K562 (cell line): ENCODE data around the gene FKBP2. TPM values are rescaled to one million over a fixed set of nuclear protein-coding genes. Genes with fewer than 3 reads are reported as not detected.

ENCODE experiments used
- ATF1 ChIP-seq, 2 experiments: fragments of 450-650 bp in 1 of 2; IDR thresholded peaks; 2 replicates each; pipeline ENCODE4 v1.6.1; 2016; ENCODE audit warnings: missing compliant biosample characterization in 1 of 2, missing genetic modification characterization in 1 of 2
- ATF7 ChIP-seq: fragments of 450-650 bp; IDR thresholded peaks from 2 replicates; pipeline ENCODE4 v1.7.1; 2014; ENCODE audit warnings: mild to moderate bottlenecking, moderate library complexity
- CHCHD3 ChIP-seq: fragments of 250-450 bp; sonication (Bioruptor Pico); IDR thresholded peaks from 2 replicates; pipeline ENCODE4 v2.1.2; 2022; ENCODE audit warnings: mild to moderate bottlenecking
- CSDE1 ChIP-seq, 2 experiments: fragments of 450-650 bp; IDR thresholded peaks; 2 replicates each; pipeline ENCODE4 v1.6.1; 2016; ENCODE audit warnings: mild to moderate bottlenecking in 1 of 2
- GABPB2 ChIP-seq: fragments of 250-450 bp; sonication (Bioruptor Pico); conservative IDR thresholded peaks from 2 replicates; pipeline ENCODE4 v1.5.1; 2021; ENCODE audit warnings: mild to moderate bottlenecking
- HNRNPH1 ChIP-seq: fragments of 200-400 bp; formaldehyde crosslinking; optimal IDR thresholded peaks from 2 replicates; pipeline ENCODE3; 2017; ENCODE audit warnings: low read depth, mild to moderate bottlenecking, low read length, moderate library complexity
- HNRNPL ChIP-seq: fragments of 200-400 bp; formaldehyde crosslinking; IDR thresholded peaks from 2 replicates; pipeline ENCODE4 v1.6.1; 2017; ENCODE audit warnings: low read depth, mild to moderate bottlenecking, low read length
- NFYB ChIP-seq: IDR thresholded peaks from 2 replicates; pipeline ENCODE4 v1.6.1; 2011; ENCODE audit warnings: mild to moderate bottlenecking, moderate library complexity; ENCODE audit not compliant: insufficient read length; ENCODE audit errors: extremely low read depth
- NUFIP1 ChIP-seq: fragments of 450-650 bp; IDR thresholded peaks from 2 replicates; pipeline ENCODE4 v1.6.1; 2018; ENCODE audit not compliant: partially characterized antibody
- TRIM28 ChIP-seq: fragments of 450-650 bp; IDR thresholded peaks from 2 replicates; pipeline ENCODE4 v1.6.1; 2017
- ZBTB7A ChIP-seq: IDR thresholded peaks from 2 replicates; pipeline ENCODE4 v1.6.1; 2011; ENCODE audit warnings: low read depth, mild to moderate bottlenecking, low read length, moderate library complexity, borderline replicate concordance; ENCODE audit not compliant: control insufficient read depth
- ZC3H11A ChIP-seq: IDR thresholded peaks from 2 replicates; pipeline ENCODE4 v1.6.1; 2012; ENCODE audit warnings: low read depth, low read length, improper control_type of control experiment
- ZNF124 ChIP-seq: sonication (generic); formaldehyde crosslinking; IDR thresholded peaks from 2 replicates; pipeline ENCODE4 v1.8.1; 2022; ENCODE audit warnings: missing genetic modification reagents
- ZNF41 ChIP-seq: fragments of 250-450 bp; sonication (Bioruptor Pico); conservative IDR thresholded peaks from 2 replicates; pipeline ENCODE4 v1.4.0; 2020; ENCODE audit warnings: mild to moderate bottlenecking
- polyA plus RNA-seq, 8 experiments: library from polyadenylated mRNA; depleted of rRNA in 4 of 8; stranded (reverse) in 5 of 8; unstranded in 3 of 8; fragments of >200 nt; fragmentation: Nextera tagmentation in 2 of 8; fragmentation: Illumina TruSeq in 1 of 8; extraction: Ambion mirVana in 2 of 8; extraction: Trizol in 1 of 8; gene quantifications; 2 replicates each; pipeline versions ENCODE4 v1.2.1 to v1.2.3, GENCODE V29; 2011 to 2014; ENCODE audit warnings: inconsistent platforms in 1 of 8, missing spikeins in 1 of 8
- total RNA-seq, 7 experiments: library from RNA; depleted of rRNA in 6 of 7; stranded (reverse); fragments of >200 nt in 6 of 7; fragmentation: Illumina TruSeq in 2 of 7; extraction: Trizol in 2 of 7; gene quantifications; 2 replicates each; pipeline versions ENCODE4 v1.2.1 to v1.2.3, GENCODE V29; 2011 to 2021; ENCODE audit warnings: low replicate concordance in 1 of 7
- TF ChIP-seq, protein P1 (sequence below): fragments of 450-650 bp; IDR thresholded peaks from 2 replicates; pipeline ENCODE4 v1.7.0; 2016; ENCODE audit warnings: borderline replicate concordance
- TF ChIP-seq, protein P2 (sequence below): sonication (generic); formaldehyde crosslinking; IDR thresholded peaks from 2 replicates; pipeline ENCODE4 v1.8.0; 2022; ENCODE audit warnings: mild to moderate bottlenecking, missing genetic modification reagents
- TF ChIP-seq, protein P3 (sequence below): fragments of 200-400 bp; formaldehyde crosslinking; IDR thresholded peaks from 2 replicates; pipeline ENCODE4 v1.6.1; 2017; ENCODE audit warnings: mild to moderate bottlenecking, low read depth, low read length, moderate library complexity
- TF ChIP-seq, protein P4 (sequence below): sonication (generic); formaldehyde crosslinking; IDR thresholded peaks from 2 replicates; pipeline ENCODE4 v1.8.0; 2022; ENCODE audit warnings: mild to moderate bottlenecking, missing genetic modification reagents

The FKBP2 gene
- total and polyA plus RNA-seq, 9 of the 15 experiments (the other 6 are each of a cell fraction or from before 2014, with no cell fraction given) = 3.5 to 151 (median 58.1) TPM

DNA sequence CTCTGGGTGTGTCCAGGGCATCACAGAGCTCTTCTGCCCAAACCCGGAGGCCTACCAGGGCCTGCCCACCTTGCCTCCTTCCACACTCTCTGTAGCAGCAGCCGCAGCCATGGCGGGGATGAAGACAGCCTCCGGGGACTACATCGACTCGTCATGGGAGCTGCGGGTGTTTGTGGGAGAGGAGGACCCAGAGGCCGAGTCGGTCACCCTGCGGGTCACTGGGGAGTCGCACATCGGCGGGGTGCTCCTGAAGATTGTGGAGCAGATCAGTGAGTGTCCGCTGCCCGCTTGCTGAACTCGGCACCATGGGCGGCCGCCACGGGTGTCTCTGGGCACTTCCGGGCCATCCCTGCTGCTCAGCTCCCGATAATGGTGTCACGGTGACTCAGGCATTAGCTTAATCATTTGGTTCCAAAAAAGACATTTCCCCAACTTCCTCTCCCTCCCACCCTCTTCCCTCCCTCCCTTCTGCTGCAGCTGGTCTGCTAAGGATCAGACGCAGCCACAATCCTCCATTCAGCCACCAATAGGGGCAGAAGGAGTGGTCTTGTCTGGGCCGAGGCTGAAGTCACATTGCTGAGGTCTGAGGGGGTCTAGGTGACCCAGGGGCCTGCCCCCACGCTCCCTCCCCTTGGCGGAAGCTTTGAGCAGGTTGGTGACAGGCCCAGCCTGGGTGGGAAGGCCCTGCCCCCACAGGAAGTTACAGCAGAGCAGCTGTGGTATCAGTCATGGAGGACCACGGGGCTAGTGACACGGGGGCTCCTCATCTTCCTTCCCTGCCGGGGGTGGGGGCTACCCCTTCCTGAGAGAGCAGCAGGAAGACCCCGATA, 33.4 kb upstream of the FKBP2 start (continued):
- TF ChIP-seq, protein P1, sequence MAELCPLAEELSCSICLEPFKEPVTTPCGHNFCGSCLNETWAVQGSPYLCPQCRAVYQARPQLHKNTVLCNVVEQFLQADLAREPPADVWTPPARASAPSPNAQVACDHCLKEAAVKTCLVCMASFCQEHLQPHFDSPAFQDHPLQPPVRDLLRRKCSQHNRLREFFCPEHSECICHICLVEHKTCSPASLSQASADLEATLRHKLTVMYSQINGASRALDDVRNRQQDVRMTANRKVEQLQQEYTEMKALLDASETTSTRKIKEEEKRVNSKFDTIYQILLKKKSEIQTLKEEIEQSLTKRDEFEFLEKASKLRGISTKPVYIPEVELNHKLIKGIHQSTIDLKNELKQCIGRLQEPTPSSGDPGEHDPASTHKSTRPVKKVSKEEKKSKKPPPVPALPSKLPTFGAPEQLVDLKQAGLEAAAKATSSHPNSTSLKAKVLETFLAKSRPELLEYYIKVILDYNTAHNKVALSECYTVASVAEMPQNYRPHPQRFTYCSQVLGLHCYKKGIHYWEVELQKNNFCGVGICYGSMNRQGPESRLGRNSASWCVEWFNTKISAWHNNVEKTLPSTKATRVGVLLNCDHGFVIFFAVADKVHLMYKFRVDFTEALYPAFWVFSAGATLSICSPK = no peak
- no peak for TF ChIP-seq CHCHD3 (CRISPR knock-in tag)
- TF ChIP-seq ZNF41 = peak; percentile 72; the same call in 1 of the 2 replicates
- TF ChIP-seq NUFIP1 = no peak
- TF ChIP-seq HNRNPL = peak; percentile 50
- TF ChIP-seq, protein P2, sequence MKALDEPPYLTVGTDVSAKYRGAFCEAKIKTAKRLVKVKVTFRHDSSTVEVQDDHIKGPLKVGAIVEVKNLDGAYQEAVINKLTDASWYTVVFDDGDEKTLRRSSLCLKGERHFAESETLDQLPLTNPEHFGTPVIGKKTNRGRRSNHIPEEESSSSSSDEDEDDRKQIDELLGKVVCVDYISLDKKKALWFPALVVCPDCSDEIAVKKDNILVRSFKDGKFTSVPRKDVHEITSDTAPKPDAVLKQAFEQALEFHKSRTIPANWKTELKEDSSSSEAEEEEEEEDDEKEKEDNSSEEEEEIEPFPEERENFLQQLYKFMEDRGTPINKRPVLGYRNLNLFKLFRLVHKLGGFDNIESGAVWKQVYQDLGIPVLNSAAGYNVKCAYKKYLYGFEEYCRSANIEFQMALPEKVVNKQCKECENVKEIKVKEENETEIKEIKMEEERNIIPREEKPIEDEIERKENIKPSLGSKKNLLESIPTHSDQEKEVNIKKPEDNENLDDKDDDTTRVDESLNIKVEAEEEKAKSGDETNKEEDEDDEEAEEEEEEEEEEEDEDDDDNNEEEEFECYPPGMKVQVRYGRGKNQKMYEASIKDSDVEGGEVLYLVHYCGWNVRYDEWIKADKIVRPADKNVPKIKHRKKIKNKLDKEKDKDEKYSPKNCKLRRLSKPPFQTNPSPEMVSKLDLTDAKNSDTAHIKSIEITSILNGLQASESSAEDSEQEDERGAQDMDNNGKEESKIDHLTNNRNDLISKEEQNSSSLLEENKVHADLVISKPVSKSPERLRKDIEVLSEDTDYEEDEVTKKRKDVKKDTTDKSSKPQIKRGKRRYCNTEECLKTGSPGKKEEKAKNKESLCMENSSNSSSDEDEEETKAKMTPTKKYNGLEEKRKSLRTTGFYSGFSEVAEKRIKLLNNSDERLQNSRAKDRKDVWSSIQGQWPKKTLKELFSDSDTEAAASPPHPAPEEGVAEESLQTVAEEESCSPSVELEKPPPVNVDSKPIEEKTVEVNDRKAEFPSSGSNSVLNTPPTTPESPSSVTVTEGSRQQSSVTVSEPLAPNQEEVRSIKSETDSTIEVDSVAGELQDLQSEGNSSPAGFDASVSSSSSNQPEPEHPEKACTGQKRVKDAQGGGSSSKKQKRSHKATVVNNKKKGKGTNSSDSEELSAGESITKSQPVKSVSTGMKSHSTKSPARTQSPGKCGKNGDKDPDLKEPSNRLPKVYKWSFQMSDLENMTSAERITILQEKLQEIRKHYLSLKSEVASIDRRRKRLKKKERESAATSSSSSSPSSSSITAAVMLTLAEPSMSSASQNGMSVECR (CRISPR knock-in tag) = peak; percentile 90
- TF ChIP-seq CSDE1 (IDR thresholded peaks at IDR 0.05) = no peak
- TF ChIP-seq GABPB2 (CRISPR knock-in tag) = no peak
- no peak for TF ChIP-seq NFYB
- no peak for TF ChIP-seq ZC3H11A
- TF ChIP-seq ATF7 = peak; percentile 60; the same call in 1 of the 2 replicates
- TF ChIP-seq, protein P3, sequence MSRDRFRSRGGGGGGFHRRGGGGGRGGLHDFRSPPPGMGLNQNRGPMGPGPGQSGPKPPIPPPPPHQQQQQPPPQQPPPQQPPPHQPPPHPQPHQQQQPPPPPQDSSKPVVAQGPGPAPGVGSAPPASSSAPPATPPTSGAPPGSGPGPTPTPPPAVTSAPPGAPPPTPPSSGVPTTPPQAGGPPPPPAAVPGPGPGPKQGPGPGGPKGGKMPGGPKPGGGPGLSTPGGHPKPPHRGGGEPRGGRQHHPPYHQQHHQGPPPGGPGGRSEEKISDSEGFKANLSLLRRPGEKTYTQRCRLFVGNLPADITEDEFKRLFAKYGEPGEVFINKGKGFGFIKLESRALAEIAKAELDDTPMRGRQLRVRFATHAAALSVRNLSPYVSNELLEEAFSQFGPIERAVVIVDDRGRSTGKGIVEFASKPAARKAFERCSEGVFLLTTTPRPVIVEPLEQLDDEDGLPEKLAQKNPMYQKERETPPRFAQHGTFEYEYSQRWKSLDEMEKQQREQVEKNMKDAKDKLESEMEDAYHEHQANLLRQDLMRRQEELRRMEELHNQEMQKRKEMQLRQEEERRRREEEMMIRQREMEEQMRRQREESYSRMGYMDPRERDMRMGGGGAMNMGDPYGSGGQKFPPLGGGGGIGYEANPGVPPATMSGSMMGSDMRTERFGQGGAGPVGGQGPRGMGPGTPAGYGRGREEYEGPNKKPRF = no peak
- TF ChIP-seq ZNF124 (CRISPR knock-in tag) = no peak
- no peak for TF ChIP-seq TRIM28
- no peak for TF ChIP-seq ATF1 (CRISPR knock-in tag; IDR thresholded peaks at IDR 0.05)
- TF ChIP-seq ATF1 (tag; IDR thresholded peaks at IDR 0.05) = peak; percentile 83
- no peak for TF ChIP-seq HNRNPH1
- TF ChIP-seq, protein P4, sequence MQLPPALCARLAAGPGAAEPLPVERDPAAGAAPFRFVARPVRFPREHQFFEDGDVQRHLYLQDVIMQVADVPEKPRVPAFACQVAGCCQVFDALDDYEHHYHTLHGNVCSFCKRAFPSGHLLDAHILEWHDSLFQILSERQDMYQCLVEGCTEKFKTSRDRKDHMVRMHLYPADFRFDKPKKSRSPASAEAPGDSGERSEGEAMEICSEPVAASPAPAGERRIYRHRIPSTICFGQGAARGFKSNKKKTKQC = peak; percentile 31; the same call in 1 of the 2 replicates
- TF ChIP-seq ZBTB7A = peak; percentile 99
